ENCODE measurements around the gene BAZ2B. TPM values are rescaled to one million over a fixed set of nuclear protein-coding genes. Genes with fewer than 3 reads are reported as not detected.
A peak's percentile ranks its signal among the peaks of the same experiment; 100 is the strongest.

Gene BAZ2B, protein sequence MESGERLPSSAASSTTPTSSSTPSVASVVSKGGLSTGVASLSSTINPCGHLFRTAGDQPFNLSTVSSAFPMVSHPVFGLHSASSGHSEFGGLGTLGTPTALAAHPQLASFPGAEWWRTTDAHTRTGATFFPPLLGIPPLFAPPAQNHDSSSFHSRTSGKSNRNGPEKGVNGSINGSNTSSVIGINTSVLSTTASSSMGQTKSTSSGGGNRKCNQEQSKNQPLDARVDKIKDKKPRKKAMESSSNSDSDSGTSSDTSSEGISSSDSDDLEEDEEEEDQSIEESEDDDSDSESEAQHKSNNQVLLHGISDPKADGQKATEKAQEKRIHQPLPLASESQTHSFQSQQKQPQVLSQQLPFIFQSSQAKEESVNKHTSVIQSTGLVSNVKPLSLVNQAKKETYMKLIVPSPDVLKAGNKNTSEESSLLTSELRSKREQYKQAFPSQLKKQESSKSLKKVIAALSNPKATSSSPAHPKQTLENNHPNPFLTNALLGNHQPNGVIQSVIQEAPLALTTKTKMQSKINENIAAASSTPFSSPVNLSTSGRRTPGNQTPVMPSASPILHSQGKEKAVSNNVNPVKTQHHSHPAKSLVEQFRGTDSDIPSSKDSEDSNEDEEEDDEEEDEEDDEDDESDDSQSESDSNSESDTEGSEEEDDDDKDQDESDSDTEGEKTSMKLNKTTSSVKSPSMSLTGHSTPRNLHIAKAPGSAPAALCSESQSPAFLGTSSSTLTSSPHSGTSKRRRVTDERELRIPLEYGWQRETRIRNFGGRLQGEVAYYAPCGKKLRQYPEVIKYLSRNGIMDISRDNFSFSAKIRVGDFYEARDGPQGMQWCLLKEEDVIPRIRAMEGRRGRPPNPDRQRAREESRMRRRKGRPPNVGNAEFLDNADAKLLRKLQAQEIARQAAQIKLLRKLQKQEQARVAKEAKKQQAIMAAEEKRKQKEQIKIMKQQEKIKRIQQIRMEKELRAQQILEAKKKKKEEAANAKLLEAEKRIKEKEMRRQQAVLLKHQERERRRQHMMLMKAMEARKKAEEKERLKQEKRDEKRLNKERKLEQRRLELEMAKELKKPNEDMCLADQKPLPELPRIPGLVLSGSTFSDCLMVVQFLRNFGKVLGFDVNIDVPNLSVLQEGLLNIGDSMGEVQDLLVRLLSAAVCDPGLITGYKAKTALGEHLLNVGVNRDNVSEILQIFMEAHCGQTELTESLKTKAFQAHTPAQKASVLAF (N-terminal part only)
- 226 TPM for total RNA-seq (ENCODE audit: unreplicated experiment)
- long read RNA-seq, full-length matches to known transcripts, result 4 of 24 reads
- long read RNA-seq, partial matches to known transcripts, result 12 of 24 reads
- long read RNA-seq, other reads (novel, unspliced or antisense), result 8 of 24 reads

DNA sequence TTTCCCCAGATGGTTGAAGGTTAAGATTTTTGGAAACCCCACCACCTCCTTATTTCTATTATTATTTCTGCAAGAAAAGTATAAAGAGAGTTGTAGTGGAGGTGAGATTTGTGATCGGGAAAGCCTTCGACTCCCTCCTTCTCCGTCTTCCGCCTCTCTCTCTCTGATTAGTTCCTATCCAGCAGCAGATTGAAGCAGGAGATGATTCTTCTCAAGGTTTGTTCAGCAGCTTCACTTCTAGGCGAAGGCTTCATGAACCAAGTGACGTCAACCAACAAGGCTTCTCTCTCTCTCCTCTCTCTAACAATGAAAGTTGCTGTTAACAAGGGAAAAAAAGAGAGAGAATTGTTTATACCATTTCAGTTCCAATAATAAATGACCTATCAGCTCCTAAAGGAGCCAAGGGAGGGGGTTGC lies at the start of gene BAZ2B:
Gene BAZ2B, minus strand, starts transcription at position 263 of the 416 bp plus-strand sequence. CDS start 137,829 bp downstream, outside the sequence.
- Mint-ChIP-seq H3K27ac (ENCODE audit: unreplicated experiment) (peak within 1 kb of the TSS; percentile 99), H3K4me1 (ENCODE audit: low read depth, unreplicated experiment) (peaks cover 13% of the 10 kb centered on the region), H3K36me3 (ENCODE audit: unreplicated experiment) (peaks cover 10% of the 10 kb centered on the region), H3K4me3 (ENCODE audit: unreplicated experiment) (peak within 1 kb of the TSS; percentile 98), H3K9me3 (ENCODE audit: unreplicated experiment) (peaks cover 25% of the 10 kb centered on the region), H3K27me3 (ENCODE audit: unreplicated experiment) (peaks cover 21% of the 10 kb centered on the region)
- TF ChIP-seq, protein P1, sequence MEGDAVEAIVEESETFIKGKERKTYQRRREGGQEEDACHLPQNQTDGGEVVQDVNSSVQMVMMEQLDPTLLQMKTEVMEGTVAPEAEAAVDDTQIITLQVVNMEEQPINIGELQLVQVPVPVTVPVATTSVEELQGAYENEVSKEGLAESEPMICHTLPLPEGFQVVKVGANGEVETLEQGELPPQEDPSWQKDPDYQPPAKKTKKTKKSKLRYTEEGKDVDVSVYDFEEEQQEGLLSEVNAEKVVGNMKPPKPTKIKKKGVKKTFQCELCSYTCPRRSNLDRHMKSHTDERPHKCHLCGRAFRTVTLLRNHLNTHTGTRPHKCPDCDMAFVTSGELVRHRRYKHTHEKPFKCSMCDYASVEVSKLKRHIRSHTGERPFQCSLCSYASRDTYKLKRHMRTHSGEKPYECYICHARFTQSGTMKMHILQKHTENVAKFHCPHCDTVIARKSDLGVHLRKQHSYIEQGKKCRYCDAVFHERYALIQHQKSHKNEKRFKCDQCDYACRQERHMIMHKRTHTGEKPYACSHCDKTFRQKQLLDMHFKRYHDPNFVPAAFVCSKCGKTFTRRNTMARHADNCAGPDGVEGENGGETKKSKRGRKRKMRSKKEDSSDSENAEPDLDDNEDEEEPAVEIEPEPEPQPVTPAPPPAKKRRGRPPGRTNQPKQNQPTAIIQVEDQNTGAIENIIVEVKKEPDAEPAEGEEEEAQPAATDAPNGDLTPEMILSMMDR (IDR thresholded peaks at IDR 0.05; ENCODE audit: partially characterized antibody, unreplicated experiment), result no peak
- no peak for DNase-seq

DNA sequence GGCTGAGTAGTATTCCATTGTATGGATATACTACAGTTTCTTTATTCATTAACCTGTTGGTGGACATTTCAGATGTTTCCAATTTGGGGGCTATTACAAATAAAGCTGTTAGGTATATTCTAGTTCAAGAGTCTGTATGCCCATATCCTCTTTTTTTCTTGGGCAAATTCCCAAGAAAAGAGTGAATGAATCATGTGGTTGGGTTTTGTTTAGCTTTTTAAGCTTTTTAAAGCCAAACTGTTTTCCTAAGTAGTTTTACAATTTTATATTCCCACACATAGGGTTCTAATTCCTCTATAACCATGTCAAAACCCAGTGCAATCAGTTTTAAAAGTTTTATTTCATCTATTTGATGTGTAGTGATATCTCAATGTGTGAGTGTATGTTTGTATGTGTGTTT lies 44.9 kb upstream of the BAZ2B start:
- no peak overlapping the region for H3K27ac Mint-ChIP-seq (ENCODE audit: unreplicated experiment)
- H3K4me1 Mint-ChIP-seq (ENCODE audit: low read depth, unreplicated experiment), result no peaks in the 10 kb centered on the region
- H3K27me3 Mint-ChIP-seq (ENCODE audit: unreplicated experiment), result no peaks in the 10 kb centered on the region
- no peak overlapping the region for H3K4me3 Mint-ChIP-seq (ENCODE audit: unreplicated experiment)
- no peak for DNase-seq
- no peaks in the 10 kb centered on the region for H3K9me3 Mint-ChIP-seq (ENCODE audit: unreplicated experiment)
- H3K36me3 Mint-ChIP-seq (ENCODE audit: unreplicated experiment), result peaks cover 4% of the 10 kb centered on the region
- TF ChIP-seq, protein P1 (IDR thresholded peaks at IDR 0.05; ENCODE audit: partially characterized antibody, unreplicated experiment), result no peak

DNA sequence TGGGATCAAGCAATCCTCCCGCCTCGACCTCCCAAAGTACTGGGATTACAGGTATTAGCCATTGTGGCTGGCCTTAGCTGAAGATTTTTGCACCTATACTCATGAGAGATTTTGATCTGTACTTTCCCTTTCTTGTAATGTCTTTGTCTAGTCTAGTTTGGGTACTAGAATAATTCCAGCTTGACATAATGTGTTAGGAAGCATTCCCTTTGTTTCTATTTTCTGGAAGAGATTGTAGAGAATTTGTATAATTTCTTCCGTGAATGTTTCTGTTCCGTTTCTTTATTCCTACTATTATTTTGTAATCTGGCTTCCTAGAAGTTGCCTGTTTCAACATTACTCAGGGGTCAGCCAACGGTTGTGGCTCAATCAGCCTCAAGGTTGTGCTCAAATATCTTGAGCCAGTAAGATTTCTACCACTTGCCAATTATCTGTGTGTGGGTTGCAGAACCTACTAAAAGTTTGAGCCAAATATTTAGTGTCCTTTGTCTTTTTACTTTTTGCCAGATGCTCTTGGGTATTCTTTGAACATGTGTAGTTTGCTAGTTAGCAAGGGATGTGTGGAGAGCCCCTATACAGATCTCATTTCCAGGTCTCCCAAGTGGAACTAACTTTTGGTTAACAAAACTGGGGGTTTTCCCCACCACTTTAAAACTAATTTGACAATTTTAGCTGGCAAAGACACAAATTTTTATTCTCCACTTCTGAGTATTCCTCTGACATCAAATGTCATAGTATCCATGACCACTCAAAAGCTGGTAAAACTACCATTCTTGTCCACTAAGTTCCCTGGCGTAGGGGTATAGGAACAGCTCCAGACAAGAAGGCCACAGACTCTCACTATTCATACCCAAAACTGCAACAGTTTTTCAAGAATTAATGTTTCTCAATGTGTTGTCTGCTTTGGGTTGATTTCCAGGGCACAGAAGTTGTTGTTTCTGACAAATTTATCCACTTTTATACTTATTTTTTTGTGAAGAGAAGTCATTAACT lies 42.8 kb upstream of the BAZ2B start:
- DNase-seq, result no peak
- no peak overlapping the region for H3K4me3 Mint-ChIP-seq (ENCODE audit: unreplicated experiment)
- H3K36me3 Mint-ChIP-seq (ENCODE audit: unreplicated experiment), result peaks cover 6% of the 10 kb centered on the region
- no peaks in the 10 kb centered on the region for H3K4me1 Mint-ChIP-seq (ENCODE audit: low read depth, unreplicated experiment)
- H3K27me3 Mint-ChIP-seq (ENCODE audit: unreplicated experiment), result no peaks in the 10 kb centered on the region
- H3K9me3 Mint-ChIP-seq (ENCODE audit: unreplicated experiment), result no peaks in the 10 kb centered on the region
- TF ChIP-seq, protein P1 (IDR thresholded peaks at IDR 0.05; ENCODE audit: partially characterized antibody, unreplicated experiment), result no peak
- no peak overlapping the region for H3K27ac Mint-ChIP-seq (ENCODE audit: unreplicated experiment)

DNA sequence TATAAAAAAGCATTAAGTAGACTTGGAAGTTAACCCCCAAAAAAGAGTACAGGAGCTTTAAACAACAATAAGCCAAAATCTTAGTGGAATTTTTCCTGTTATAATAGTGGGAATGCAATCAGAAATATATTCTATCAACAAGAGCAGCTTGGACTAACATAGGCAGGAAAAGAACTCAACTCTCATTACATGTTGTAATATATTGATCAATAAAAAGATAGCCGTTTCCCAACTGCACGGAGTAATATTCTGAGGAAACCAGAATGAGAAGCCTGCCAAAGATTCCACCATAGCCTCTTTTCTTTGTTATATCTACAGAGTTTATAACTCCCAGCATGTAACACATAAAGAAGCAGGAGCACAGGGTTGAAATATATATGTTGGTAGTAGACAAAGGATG lies 37.6 kb upstream of the BAZ2B start:
- Mint-ChIP-seq H3K27ac (ENCODE audit: unreplicated experiment) (no peak overlapping the region), H3K4me1 (ENCODE audit: low read depth, unreplicated experiment) (no peaks in the 10 kb centered on the region), H3K36me3 (ENCODE audit: unreplicated experiment) (peaks cover 6% of the 10 kb centered on the region), H3K9me3 (ENCODE audit: unreplicated experiment) (peaks cover 2% of the 10 kb centered on the region), H3K4me3 (ENCODE audit: unreplicated experiment) (no peak overlapping the region), H3K27me3 (ENCODE audit: unreplicated experiment) (no peaks in the 10 kb centered on the region)
- TF ChIP-seq, protein P1 (IDR thresholded peaks at IDR 0.05; ENCODE audit: partially characterized antibody, unreplicated experiment), result no peak
- DNase-seq, result no peak
